ENCODE measurements around the gene ETS1.

The ETS1 gene

DNA sequence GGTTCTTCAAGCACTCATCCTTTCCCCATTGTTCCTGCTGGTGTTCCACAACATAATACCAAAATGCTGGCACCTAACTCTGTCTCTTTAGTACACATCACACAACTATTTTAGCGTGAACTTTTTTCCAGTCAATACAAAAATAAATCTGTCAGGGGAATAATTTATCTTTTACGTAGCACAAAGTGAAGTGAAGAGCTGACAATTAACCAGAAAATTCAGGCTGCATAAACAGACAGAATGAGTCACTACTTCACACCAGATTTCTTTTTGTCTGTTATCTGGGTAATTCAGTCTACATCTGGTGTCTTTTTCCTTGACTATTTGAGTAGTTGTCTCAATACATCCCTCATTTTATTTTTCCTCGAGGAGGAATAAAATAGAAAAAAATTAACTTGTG is 7.9 kb upstream of the ETS1 start:
- Histone ChIP-seq H3K27ac (no peak overlapping the region), H3K4me3 (no peak overlapping the region)
- no peak for DNase-seq (ENCODE audit: low spot score)
- TF ChIP-seq, protein P1, sequence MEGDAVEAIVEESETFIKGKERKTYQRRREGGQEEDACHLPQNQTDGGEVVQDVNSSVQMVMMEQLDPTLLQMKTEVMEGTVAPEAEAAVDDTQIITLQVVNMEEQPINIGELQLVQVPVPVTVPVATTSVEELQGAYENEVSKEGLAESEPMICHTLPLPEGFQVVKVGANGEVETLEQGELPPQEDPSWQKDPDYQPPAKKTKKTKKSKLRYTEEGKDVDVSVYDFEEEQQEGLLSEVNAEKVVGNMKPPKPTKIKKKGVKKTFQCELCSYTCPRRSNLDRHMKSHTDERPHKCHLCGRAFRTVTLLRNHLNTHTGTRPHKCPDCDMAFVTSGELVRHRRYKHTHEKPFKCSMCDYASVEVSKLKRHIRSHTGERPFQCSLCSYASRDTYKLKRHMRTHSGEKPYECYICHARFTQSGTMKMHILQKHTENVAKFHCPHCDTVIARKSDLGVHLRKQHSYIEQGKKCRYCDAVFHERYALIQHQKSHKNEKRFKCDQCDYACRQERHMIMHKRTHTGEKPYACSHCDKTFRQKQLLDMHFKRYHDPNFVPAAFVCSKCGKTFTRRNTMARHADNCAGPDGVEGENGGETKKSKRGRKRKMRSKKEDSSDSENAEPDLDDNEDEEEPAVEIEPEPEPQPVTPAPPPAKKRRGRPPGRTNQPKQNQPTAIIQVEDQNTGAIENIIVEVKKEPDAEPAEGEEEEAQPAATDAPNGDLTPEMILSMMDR (IDR thresholded peaks at IDR 0.05) = no peak

DNA sequence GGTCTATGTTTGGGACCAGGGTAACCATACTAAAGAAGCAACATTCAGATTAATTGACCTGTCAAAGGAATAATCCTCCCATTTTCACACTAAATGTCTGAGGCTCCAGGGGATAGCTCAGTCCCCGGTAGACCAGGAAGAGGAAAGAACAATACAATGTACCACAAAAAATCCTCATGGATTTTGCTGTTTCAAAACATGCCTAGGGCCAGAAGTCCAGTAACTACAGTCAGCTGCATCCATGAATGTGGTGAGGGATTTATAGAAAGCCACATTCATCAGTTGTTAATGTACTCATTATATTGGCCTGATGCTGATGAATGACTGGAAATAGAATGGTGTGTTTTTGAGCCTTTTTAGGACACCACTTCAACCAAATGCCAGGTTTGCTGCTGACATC is 6.9 kb upstream of the ETS1 start:
- Histone ChIP-seq H3K27ac (no peak overlapping the region), H3K4me3 (no peak overlapping the region)
- TF ChIP-seq, protein P1 (IDR thresholded peaks at IDR 0.05) = no peak
- no peak for DNase-seq (ENCODE audit: low spot score)

GRCh38 chr11:128593281-128593680 is 5.9 kb upstream of the ETS1 start:
- no peak overlapping the region for H3K27ac ChIP-seq
- no peak for DNase-seq (ENCODE audit: low spot score)
- H3K4me3 ChIP-seq = no peak overlapping the region
- TF ChIP-seq, protein P1 (IDR thresholded peaks at IDR 0.05) = no peak

GRCh38 chr11:128592454-128592853 is 5.1 kb upstream of the ETS1 start:
- TF ChIP-seq, protein P1 (IDR thresholded peaks at IDR 0.05) = no peak
- Histone ChIP-seq H3K4me3 (no peak overlapping the region), H3K27ac (no peak overlapping the region)
- DNase-seq (ENCODE audit: low spot score) = no peak

- H3K4me3 ChIP-seq = no peak overlapping the region
Observed at GRCh38 chr11:128590587-128590986, 3.2 kb upstream of the ETS1 start.

DNA sequence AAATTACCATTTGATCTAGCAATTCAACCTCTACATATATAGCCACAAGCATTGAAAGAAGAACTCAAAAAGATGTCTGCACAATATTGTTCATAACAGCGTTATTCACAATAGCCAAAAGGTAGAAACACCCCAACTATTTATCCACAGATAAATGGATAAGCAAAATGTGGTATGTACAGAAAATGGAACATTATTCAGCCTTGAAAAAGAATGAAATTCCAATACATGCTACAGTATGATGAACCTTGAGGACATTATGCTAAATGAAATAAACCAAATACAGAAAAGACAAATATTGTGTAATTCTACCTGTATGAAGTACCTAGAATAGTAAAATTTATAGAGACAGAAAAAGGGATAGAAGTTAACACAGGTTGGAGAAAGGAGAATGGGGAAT is 2.6 kb upstream of the ETS1 start:
- Histone ChIP-seq H3K4me3 (no peak overlapping the region), H3K27ac (no peak overlapping the region)
- no peak for DNase-seq (ENCODE audit: low spot score)
- TF ChIP-seq, protein P1 (IDR thresholded peaks at IDR 0.05) = no peak

More at GRCh38 chr11:128590587-128590986, 3.2 kb upstream of the ETS1 start:
- no peak overlapping the region for H3K27ac ChIP-seq
- DNase-seq (ENCODE audit: low spot score) = no peak
- TF ChIP-seq, protein P1 (IDR thresholded peaks at IDR 0.05) = no peak

GRCh38 chr11:128588093-128588492 is 735 bp upstream of the ETS1 start:
- Histone ChIP-seq H3K27ac (no peak overlapping the region), H3K4me3 (no peak overlapping the region)
- TF ChIP-seq, protein P1 (IDR thresholded peaks at IDR 0.05) = no peak
- no peak for DNase-seq (ENCODE audit: low spot score)

Data from coronary artery (tissue), 2 donors.